BJ (cell line): Measurements from ENCODE around the gene CITED4. TPM values are rescaled to one million over a fixed set of nuclear protein-coding genes. Genes with fewer than 3 reads are reported as not detected.

Experiments used
- CTCF ChIA-PET: fragments of 350-600 bp; formaldehyde crosslinking; extraction: SDS; loops from one replicate; lab custom pipeline; 2021; ENCODE audit warnings: antibody characterized with exemption, inconsistent platforms; lab: Yijun Ruan, JAX
- POLR2A ChIA-PET: fragments of 300-600 bp; sonication (Branson Sonifier 250); formaldehyde crosslinking; extraction: SDS; loops from one replicate; lab custom pipeline; 2021; ENCODE audit warnings: antibody characterized with exemption; lab: Charles Lee
- DNase-seq: peaks from one replicate; pipeline ENCODE4 v3.0.0-alpha.2; 2011; ENCODE audit warnings: low read depth
- H3K27me3 ChIP-seq: 2 replicates; pipeline ENCODE4 v1.6.0; 2011; ENCODE audit warnings: low read length; ENCODE audit not compliant: control insufficient read depth, insufficient read depth
- H3K36me3 ChIP-seq: 2 replicates; pipeline ENCODE4 v1.5.1; 2011; ENCODE audit warnings: low read length; ENCODE audit not compliant: control insufficient read depth, insufficient read depth
- H3K4me3 ChIP-seq: 2 replicates; pipeline ENCODE4 v1.5.1; 2011; ENCODE audit warnings: low read depth, mild to moderate bottlenecking, control low read depth, low read length
- polyA plus RNA-seq: library from polyadenylated mRNA; depleted of rRNA; stranded (reverse); fragments of >200 nt; gene quantifications from 2 replicates; pipeline ENCODE4 v1.2.3, GENCODE V29; 2011
- TF ChIP-seq, protein P1 (sequence below): IDR thresholded peaks from 2 replicates; pipeline ENCODE4 v1.5.1; 2011; ENCODE audit warnings: low read depth, mild to moderate bottlenecking, control low read depth, inconsistent platforms, low read length, moderate library complexity; ENCODE audit not compliant: insufficient read depth

CITED4 gene
- polyA plus RNA-seq, 1 experiment, result 0.80 TPM

GRCh38 chr1:40887012-40887378 lies 24.8 kb upstream of the CITED4 start:
- no peak for DNase-seq
- Histone ChIP-seq H3K36me3 (no peaks in the 10 kb centered on the region), H3K27me3 (peaks cover 1% of the 10 kb centered on the region; the same call in 1 of the 2 replicates), H3K4me3 (no peak overlapping the region)
- TF ChIP-seq, protein P1, sequence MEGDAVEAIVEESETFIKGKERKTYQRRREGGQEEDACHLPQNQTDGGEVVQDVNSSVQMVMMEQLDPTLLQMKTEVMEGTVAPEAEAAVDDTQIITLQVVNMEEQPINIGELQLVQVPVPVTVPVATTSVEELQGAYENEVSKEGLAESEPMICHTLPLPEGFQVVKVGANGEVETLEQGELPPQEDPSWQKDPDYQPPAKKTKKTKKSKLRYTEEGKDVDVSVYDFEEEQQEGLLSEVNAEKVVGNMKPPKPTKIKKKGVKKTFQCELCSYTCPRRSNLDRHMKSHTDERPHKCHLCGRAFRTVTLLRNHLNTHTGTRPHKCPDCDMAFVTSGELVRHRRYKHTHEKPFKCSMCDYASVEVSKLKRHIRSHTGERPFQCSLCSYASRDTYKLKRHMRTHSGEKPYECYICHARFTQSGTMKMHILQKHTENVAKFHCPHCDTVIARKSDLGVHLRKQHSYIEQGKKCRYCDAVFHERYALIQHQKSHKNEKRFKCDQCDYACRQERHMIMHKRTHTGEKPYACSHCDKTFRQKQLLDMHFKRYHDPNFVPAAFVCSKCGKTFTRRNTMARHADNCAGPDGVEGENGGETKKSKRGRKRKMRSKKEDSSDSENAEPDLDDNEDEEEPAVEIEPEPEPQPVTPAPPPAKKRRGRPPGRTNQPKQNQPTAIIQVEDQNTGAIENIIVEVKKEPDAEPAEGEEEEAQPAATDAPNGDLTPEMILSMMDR, result no peak
- ChIA-PET POLR2A (no interaction called here), CTCF (interaction anchor here (1.0 kb wide), 1 partner anchor 48 kb away, joined by 3 read pairs; no protein-coding TSS in a partner anchor)

DNA sequence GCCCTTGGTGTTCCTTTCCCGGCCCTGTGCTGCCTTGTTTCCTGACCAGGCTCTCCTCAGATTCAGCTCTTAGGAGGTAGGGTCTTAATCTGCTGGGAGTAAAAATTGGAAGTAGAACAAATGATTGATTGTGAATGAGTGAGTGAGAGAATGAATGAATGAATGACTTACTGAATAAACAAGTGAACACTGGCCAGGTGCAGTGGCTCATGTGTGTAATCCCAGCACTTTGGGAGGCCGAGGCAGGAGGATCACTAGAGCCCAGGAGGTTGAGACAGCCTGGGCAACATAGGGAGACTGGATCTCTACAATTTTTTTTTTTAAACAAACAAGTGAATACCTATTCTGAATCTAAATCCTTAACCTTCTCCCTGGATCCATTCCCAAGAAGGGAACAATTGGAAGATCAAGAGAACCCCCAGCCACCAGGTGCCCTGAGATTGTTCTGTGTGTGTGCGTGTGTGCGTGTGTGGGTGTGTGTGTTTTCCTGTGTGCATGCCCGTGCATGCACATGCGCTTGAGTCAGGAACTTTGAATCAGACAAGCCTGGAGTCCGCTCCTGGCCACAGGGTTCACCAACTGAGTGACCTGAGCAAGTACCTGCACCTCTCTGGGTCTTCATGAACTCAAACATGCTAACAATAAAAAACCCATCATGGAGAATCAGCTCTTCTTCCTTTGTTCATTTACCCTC lies 24.3 kb upstream of the CITED4 start:
- ChIA-PET POLR2A (no interaction called here), CTCF (no interaction called here)
- peaks cover 1% of the 10 kb centered on the region; the same call in 1 of the 2 replicates for H3K27me3 ChIP-seq
- H3K36me3 ChIP-seq, result no peaks in the 10 kb centered on the region
- TF ChIP-seq, protein P1, result no peak
- H3K4me3 ChIP-seq, result no peak overlapping the region
- no peak for DNase-seq

DNA sequence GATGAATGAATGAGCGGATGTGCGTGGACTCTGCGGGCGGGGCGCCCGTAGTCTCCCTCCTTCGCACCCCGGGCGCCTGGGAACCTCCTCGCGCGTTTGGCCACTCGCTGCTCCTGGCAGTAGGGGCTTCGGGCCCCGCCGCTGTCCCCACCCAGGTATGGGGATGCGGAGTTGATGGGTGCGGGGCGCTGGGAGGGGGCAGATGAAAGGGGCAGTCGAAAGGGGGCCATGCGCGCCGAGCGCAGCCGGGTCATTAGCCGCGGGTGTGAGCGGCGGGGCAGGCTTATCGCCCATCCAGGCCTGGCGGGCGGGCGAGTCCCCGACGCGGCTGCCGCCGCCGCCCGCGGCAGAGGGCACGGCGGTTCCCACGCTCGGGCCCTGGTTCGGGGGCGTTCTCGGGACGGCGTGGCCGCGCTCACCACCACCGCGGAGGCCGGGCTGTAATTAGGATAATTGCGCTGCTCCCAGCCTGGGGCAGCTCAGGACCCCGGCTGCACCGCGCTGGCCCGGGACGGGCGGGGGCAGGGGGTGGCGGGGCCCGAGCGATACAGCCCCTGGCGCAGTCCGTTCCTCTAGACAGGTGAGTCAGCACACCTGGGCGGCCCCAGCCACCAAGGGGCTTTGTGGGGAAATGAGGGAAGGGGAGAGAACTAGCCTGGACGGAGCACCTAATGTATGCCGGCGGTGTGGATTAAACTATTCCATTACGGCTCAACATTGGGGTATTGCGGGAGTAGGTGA lies 22.1 kb upstream of the CITED4 start:
- Histone ChIP-seq H3K27me3 (peaks cover 1% of the 10 kb centered on the region; the same call in 1 of the 2 replicates), H3K36me3 (no peaks in the 10 kb centered on the region), H3K4me3 (peak overlapping the region; percentile 9; the same call in 1 of the 2 replicates)
- no peak for DNase-seq
- TF ChIP-seq, protein P1, result no peak
- CTCF ChIA-PET, result no interaction called here
- POLR2A ChIA-PET, result no interaction called here

- ChIA-PET POLR2A (no interaction called here), CTCF (no interaction called here)
- DNase-seq, result no peak
- Histone ChIP-seq H3K27me3 (no peaks in the 10 kb centered on the region), H3K36me3 (no peaks in the 10 kb centered on the region), H3K4me3 (no peak overlapping the region)
- TF ChIP-seq, protein P1, result no peak
Measured at GRCh38 chr1:40880813-40881549, 18.8 kb upstream of the CITED4 start.
